Measurements from ENCODE around the gene HEY2. TPM values are rescaled to one million over a fixed set of nuclear protein-coding genes. Genes with fewer than 3 reads are reported as not detected.

The HEY2 gene
- polyA plus RNA-seq, 2 of the 4 experiments (the other 2 are of a cell fraction) = 0.09 TPM; not detected in 1

- Histone ChIP-seq H3K4me2 (peak overlapping the region; percentile 100), H3K27ac (peak overlapping the region; percentile 7 to 72; a peak in 3 of 6 replicates), H3K4me1 (peaks cover 23% of the 10 kb centered on the region; the same call in 2 of the 3 replicates), H3K9me3 (no peaks in the 10 kb centered on the region; the same call in 2 of the 3 replicates), H3K4me3 (peak overlapping the region; percentile 76)
- ChIA-PET CTCF (interaction anchor here (0.9 to 20.8 kb wide), 2 partner anchors 437 to 438 kb away, joined by 3 to 288 read pairs; no protein-coding TSS in a partner anchor), POLR2A (no interaction called here)
- ATAC-seq (no peak; a peak in 2 of 6 replicates), DNase-seq (ENCODE audit: low read depth in 1 of 2, low spot score in 1 of 2) (no peak), FAIRE-seq (no peak)
- 27% methylated on average over 28 of the region's 35 CpGs for WGBS (ENCODE audit: missing lambda C conversion rate)
- TF ChIP-seq REST (IDR thresholded peaks at IDR 0.05) (no peak), RNF2 (IDR thresholded peaks at IDR 0.05; ENCODE audit: borderline replicate concordance, low read depth) (peak; percentile 84; the same call in 1 of the 2 replicates)
Measured at GRCh38 chr6:125749865-125750691, 646 bp downstream of the HEY2 start.

- TF ChIP-seq CEBPB (IDR thresholded peaks at IDR 0.05) (no peak), NFE2L2 (conservative IDR thresholded peaks at IDR 0.05; ENCODE audit: low read length) (no peak)
- no peak for DNase-seq (ENCODE audit: low read depth in 1 of 2, low spot score in 1 of 2)
- WGBS (ENCODE audit: missing lambda C conversion rate) = 41% methylated on average over 4 of the region's 4 CpGs
- no peaks in the 10 kb centered on the region; the same call in 2 of the 3 replicates for H3K9me3 ChIP-seq
- ChIA-PET POLR2A (no interaction called here), CTCF (interaction anchor here (20.8 kb wide), 1 partner anchor 439 kb away, joined by 288 read pairs; no protein-coding TSS in a partner anchor)
- H3K4me2 ChIP-seq = no peak overlapping the region; the same call in 2 of the 3 replicates
- FAIRE-seq = no peak
- no peak overlapping the region for H3K4me3 ChIP-seq
- no peak overlapping the region for H3K27ac ChIP-seq
- H3K4me1 ChIP-seq = peaks cover 23% of the 10 kb centered on the region; the same call in 2 of the 3 replicates
- ATAC-seq = no peak
Measured at GRCh38 chr6:125750692-125751333, 1.4 kb downstream of the HEY2 start.

GRCh38 chr6:125751334-125751916 lies 2.0 kb downstream of the HEY2 start:
- Histone ChIP-seq H3K4me1 (peaks cover 23% of the 10 kb centered on the region; the same call in 2 of the 3 replicates), H3K4me3 (no peak overlapping the region), H3K4me2 (no peak overlapping the region), H3K9me3 (no peaks in the 10 kb centered on the region; the same call in 2 of the 3 replicates), H3K27ac (no peak overlapping the region)
- WGBS (ENCODE audit: missing lambda C conversion rate) = 56% methylated on average over 6 of the region's 6 CpGs
- TF ChIP-seq RNF2 (IDR thresholded peaks at IDR 0.05; ENCODE audit: borderline replicate concordance, low read depth) (no peak), CBX8 (IDR thresholded peaks at IDR 0.05) (0 out of 2 replicates have a peak, but pooled peaks have one; percentile 32)
- no peak for ATAC-seq
- no peak for FAIRE-seq
- POLR2A ChIA-PET = no interaction called here
- no peak for DNase-seq (ENCODE audit: low read depth in 1 of 2, low spot score in 1 of 2)
- CTCF ChIA-PET = interaction anchor here (0.7 to 20.8 kb wide), 2 partner anchors 19 to 440 kb away, joined by 3 to 288 read pairs; no protein-coding TSS in a partner anchor

- 85% methylated on average over 2 of the region's 2 CpGs for whole genome bisulfite sequencing (ENCODE audit: missing lambda C conversion rate)
- no peak for DNase-seq (ENCODE audit: low read depth in 1 of 2, low spot score in 1 of 2)
- no peaks in the 10 kb centered on the region for H3K9me3 ChIP-seq
- ATAC-seq = no peak
- no peak overlapping the region for H3K4me3 ChIP-seq
- TF ChIP-seq GATA3 (IDR thresholded peaks at IDR 0.05; ENCODE audit: borderline replicate concordance) (no peak), MAZ (IDR thresholded peaks at IDR 0.05; ENCODE audit: borderline replicate concordance, low read depth, low read length) (no peak)
- H3K4me1 ChIP-seq = peaks cover 14% of the 10 kb centered on the region; the same call in 2 of the 3 replicates
- ChIA-PET POLR2A (no interaction called here), CTCF (interaction anchor here (1.0 to 20.8 kb wide), 7 partner anchors 12 to 441 kb away, joined by 3 to 288 read pairs (median 3); partner anchors contain the start of gene HINT3)
- H3K27ac ChIP-seq = no peak overlapping the region
- no peak for FAIRE-seq
- H3K4me2 ChIP-seq = no peak overlapping the region
Measured at GRCh38 chr6:125752773-125753172, 3.3 kb downstream of the HEY2 start.

Measured in A549 (cell line).